GM08714 (cell line): ENCODE results near the gene TNIP1.

Experiments
- H3K4me3 ChIP-seq: fragments of 200-500 bp; sonication (Bioruptor generic); 2 replicates; pipeline ENCODE4 v1.5.1; 2014; ENCODE audit warnings: mild to moderate bottlenecking, low read length, inconsistent platforms
- ZNF274 ChIP-seq: IDR thresholded peaks from 2 replicates; pipeline ENCODE4 v1.6.1; 2012; ENCODE audit warnings: mild to moderate bottlenecking, low read depth, low read length

TNIP1 gene

DNA sequence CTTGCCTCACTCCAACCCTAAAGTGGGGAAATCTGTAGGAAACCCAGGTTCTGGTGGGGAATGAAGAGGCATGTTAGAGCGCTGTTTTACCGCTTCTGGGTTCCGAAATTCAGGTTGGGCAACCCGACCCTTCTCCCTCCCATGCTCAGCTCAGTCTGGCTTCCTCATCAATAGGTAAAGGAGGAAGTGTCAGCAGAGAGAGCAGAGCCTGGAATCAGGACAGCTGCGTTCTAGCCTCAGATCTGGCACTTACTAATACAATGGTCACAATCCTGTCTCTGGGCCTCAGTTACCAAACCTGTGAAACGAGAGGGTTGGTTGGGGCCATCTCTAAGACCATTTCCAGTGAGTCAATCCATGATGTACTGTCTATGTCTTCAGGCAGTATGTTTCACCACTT lies 16.2 kb upstream of the TNIP1 start:
- TF ChIP-seq ZNF274 = no peak
- no peak overlapping the region for H3K4me3 ChIP-seq

DNA sequence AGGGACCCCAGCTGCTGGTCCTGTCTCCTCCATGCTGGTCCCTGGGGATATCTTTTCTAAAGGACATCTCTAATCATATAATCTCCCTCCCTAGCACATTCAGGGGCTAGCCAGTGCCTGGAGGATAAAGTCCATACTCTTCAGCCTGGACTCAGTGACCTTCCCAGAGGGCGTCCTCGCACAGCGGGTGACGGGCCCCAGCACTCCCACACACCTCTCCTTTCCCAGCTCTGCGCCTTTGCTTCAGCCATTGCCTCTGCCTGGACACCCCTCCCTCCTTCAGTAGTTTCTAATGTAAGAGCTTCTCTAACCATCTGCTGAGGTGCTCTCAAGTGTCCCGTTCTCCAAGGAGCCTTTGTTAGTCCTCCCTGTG lies 15.2 kb upstream of the TNIP1 start:
- no peak for TF ChIP-seq ZNF274
- no peak overlapping the region for H3K4me3 ChIP-seq

DNA sequence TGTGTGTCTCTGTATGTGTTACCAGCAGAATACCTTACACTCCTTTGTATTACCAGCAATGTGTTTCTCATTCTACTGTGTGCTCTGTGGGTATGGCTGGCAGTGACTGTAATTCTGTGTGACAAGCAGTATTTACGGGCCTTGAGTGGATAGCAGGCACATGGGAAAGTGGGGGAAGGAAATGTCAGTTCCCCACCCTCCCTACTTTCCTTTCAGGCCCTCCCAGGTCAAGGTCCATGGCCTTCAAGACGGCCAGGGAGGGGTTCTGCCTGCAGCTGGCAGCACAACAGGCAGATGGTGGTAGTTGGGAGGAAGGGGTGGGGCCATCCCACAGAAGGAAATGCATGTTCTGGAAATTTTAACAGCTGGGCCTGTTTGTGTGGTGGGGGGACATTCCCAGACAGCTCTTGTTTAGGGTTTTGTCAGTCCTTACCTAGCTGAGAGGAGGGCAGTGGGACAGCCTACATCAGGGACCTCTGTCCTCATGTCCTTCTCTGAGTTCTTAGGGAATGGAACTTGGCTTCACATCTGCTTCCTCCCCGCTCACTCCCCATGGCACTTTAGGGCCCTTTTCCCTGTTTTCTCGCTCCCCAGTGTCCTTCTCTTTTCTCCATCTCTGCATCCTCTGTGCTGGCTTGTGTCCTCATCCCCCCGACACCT lies 14.6 kb upstream of the TNIP1 start:
- no peak for TF ChIP-seq ZNF274
- H3K4me3 ChIP-seq = no peak overlapping the region

DNA sequence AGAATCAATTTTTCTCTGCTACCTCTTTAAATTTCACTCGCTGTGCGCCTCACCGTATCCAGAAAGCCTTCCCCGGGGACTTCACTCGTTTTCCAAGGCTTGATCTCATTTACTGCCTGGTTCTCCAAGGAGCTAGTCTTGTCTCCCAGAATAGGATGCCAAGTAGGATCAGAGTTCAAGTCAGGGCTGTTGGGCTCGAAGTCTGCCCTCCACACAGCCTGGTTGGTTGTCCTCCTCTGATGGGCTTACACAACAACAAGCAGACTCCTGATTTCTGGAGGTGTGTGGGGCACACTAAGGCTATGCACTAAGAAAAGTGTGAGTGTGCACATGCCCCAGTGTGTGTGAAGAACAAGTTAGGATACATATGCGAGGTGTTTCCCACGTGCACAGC lies 14.0 kb upstream of the TNIP1 start:
- no peak for TF ChIP-seq ZNF274
- H3K4me3 ChIP-seq = no peak overlapping the region; the same call in 1 of the 2 replicates

DNA sequence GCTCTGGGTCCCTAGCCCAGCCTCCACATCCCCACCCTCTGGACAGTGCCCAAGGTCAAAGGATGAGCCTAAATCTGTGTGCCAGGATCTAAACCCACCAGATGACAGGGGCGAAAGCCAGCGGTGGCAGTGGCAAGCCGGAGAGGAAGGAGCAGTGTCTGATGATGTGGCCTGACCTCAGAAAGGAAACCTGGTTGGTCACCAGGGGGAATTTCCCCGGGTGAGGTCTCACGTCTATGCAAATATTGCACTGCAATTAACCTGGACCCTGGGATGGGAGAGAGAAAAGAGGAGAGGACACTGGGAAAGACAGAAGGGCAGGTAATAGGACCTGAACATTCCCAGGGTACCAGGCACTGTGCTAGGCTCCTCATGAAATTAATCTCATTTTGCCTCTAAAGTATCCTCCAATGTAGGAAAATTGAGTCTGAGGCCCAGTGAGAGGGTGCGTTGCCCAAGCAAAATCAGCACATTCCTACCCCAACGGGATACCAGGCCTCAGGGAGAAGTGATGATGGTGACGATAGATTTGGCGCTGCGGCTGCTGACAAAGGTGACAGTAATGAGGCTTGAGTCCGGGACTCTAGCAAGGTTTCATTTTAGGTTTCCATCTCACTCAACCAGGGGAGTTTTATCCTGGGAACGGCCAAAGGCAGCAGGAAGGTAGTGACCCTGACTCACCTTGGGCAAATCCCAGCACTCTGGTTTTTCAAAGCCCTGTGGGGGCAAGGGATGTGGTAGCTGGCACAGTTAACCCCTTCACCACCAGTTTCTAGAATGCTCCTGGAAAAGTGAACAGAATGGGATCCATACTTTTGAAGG lies 13.4 kb upstream of the TNIP1 start:
- H3K4me3 ChIP-seq = peak overlapping the region; percentile 20; the same call in 1 of the 2 replicates
- TF ChIP-seq ZNF274 = no peak

DNA sequence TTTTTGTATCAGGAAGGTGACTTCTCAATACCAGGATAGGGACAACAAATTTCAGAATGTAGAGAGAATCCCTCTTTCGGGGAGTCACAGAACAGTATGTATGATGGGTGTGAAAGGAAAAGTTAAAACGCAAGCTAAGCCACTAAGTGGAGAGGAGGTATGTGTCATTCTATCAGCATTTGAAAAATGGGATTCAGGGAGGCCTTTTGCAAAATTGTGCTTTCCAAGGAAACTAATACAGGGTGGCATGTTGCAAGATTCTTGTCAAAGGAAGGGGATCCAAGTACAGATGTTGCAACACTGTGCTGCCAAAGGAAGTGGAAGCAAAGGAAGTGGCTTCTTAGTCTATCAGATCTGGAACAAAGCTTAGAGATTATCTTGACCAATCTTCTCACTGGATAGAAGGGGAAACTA lies 12.6 kb upstream of the TNIP1 start:
- H3K4me3 ChIP-seq = peak overlapping the region; percentile 20; the same call in 1 of the 2 replicates
- no peak for TF ChIP-seq ZNF274

DNA sequence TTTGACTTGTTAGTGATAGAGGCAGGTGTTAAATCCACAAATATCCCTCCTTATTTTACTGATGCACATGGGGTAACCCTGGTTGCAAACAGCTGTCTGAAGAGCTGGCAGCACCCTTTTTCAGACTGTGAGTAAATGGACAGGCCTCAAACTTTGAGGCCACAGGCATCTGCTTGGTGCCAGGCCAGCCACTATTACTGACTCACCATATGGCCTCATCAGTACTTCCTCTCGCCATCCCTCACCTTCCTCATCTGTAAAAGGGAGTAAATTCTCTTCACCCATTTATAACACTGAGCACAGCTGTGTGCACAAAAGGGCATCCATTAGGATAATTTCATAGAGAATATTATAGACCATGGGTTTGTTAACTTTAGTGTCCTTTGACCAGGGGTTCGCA lies 11.9 kb upstream of the TNIP1 start:
- H3K4me3 ChIP-seq = no peak overlapping the region
- TF ChIP-seq ZNF274 = no peak

DNA sequence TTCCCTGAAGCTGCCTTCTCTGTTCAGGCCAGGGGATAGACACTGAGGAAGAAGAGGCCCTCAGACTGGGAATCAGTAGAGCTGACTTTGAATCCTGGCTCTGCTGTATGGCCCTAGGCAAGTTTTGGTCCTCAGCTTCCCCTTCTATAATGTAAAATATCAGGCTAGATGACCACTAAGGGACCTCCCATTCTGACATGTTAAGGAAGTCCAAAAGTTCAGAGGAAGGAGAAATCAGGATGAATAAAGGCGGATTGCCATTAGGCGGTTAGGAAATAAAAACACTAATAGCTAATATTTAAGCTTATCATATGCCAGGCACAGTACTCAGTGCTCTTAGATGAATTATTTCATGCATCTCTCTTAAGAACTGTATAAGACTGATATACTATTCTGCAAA lies 8.9 kb upstream of the TNIP1 start:
- no peak for TF ChIP-seq ZNF274
- H3K4me3 ChIP-seq = no peak overlapping the region

DNA sequence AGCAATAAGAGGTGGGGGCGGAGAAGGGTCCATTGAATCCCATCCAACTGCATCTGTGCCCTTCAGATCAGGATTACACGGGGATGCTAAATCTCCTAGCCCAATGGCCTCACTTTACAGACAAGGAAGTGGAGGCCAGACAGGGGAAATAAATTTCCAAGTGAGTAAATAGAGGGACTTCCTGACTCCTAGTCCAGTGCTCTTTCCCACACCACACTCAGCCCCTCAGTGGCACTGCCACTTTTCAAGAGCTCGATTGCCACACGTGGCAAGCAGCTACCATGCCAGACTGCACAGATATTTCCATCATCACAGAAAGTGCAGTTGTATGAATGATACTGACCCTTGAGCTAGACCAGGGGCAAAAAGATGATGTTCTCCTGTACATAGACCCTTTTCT lies 8.2 kb upstream of the TNIP1 start:
- no peak for TF ChIP-seq ZNF274

DNA sequence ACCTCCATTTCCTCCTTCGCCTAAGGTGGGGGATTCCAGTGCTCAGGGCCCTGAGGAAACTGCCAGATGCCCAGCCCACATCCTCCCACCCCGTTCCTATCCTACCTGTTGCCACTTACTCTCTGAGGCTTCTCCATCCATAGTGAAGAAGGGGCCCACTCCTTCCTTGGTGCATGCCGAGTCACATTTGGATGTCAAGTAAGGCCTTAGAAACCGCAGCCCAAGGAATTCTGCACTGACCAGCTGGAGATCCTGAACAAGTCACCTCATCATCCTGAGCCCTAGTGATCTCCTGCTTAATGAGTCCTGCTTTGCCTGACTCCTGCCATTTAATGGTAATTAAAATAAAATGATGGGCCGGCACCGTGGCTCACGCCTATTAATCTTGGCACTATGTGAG lies 6.7 kb upstream of the TNIP1 start:
- H3K4me3 ChIP-seq = no peak overlapping the region
- no peak for TF ChIP-seq ZNF274

More for the DNA sequence above, 8.2 kb upstream of the TNIP1 start:
- no peak overlapping the region for H3K4me3 ChIP-seq

DNA sequence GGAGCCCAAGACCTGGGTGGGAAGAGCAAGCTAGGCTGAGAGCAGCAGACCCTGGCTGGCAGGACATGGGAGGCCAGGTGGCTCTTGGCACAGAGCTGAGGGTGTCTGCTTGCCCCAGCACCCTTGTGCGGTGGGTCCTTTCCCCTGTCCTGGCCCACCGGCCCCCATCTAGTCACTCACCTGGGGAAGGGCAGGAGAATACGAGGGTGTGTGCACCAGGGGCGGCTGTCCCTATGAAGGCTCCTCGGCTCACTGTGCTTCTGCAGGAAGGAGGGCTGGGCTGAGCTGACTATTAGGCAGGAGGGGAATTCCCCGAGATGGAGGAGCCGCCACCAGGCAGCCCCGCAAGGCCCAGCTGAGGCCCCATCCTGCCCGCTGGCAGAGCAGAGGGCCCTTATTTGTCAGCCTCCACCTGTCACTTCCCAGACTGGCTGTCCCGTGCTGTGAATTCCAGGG lies 6.1 kb upstream of the TNIP1 start:
- peak overlapping the region; percentile 92 for H3K4me3 ChIP-seq
- no peak for TF ChIP-seq ZNF274

DNA sequence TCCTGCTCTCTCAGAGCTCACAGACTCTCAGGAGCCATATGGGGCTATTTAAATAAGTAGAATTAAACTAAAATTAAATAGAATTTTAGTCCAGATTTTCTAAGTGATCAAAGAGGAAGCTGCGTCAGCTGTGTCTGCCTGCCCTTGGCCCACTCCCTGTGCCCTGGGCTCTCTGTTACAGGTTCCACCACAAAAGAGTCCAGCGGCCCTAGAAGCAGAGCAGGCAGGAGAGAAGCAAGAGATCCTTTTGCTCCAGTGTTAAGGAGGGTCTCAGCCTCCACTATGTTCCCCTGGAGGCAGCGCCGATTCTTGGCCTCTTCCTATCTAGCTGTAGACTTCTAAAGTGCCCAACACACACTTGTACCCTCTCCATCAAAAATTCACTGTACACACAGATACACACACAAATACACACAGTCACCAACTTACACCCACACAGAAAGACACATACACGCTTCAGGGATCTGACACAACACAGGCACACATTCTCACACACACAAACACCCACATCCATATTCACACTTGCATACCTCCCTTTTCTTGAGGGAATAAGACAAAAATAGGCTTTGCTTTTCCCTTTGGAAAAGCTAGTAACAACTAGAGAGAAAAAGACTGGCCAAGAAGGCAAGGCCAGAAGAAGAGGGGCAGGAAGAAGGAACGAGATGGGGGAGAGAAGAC lies 5.5 kb upstream of the TNIP1 start:
- H3K4me3 ChIP-seq = peak overlapping the region; percentile 92

DNA sequence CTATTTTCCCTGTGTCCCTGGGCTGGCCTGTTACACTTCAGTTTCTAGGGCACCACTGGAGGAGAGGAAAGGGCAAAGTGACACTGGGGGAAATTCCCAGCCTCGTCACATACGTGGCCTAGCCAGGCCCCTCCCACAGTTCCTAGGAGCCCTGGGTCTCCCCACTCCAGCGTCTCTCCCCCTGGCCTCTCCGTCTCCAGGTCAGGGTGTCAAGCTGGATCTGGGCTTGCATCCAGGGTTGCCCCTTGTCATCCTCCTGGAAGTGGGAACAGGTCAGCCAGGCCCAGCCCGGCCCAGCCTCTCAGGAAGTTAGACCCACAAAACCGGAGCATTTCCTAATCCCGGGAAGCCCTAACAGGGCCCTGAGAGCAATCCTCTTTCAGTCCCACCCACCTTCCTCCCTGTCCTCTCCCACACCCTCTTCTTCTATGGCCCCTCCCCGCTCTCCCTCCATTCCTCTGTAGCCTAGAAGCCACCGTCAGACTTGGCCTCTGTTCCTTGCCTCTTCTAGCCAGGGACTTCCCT lies 4.7 kb upstream of the TNIP1 start:
- peak overlapping the region; percentile 92 for H3K4me3 ChIP-seq
- TF ChIP-seq ZNF274 = no peak

More for the DNA sequence above, 5.5 kb upstream of the TNIP1 start:
- no peak for TF ChIP-seq ZNF274

DNA sequence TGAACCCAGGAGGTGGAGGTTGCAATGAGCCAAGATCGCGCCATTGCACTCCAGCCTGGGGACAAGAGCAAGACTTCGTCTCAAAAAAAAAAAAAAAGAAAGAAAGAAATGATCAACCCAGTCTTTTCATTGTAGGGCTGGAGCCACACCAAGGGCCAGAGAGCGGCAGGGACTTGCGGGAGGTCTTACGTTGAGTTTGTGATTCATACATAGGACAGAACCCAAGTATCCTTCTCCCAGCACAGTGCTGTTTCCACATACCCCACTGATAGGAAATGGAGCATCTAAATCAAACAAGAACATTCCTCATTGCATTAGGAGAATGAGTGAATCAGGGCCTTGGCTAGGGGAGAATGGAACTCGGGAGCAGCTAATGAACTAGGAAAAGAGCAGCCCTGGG lies 3.5 kb upstream of the TNIP1 start:
- H3K4me3 ChIP-seq = peak overlapping the region; percentile 92
- no peak for TF ChIP-seq ZNF274
